Spleen (tissue), 11 donors: Measurements from ENCODE around the gene AGER. TPM values are rescaled to one million over a fixed set of nuclear protein-coding genes. Genes with fewer than 3 reads are reported as not detected.
A peak's percentile ranks its signal among the peaks of the same experiment; 100 is the strongest.
"Not testable (repeated sequence)": the region's sequence is repeated elsewhere in the genome, so short reads cannot be mapped to it uniquely, and the experiment has no call there.

Source experiments
- DNase-seq: peaks from one replicate; pipeline ENCODE4 v3.0.0-alpha.2; 2020
- H3K27ac ChIP-seq, 8 donors: fragments of 200-600 bp; sonication (generic) in 7 of 8; 1 replicate in 4 of 8; 2 replicates in 4 of 8; pipeline versions ENCODE4 v1.5.0 to v1.8.0; 2016 to 2021; ENCODE audit warnings: inconsistent platforms in 4 of 8, mild to moderate bottlenecking in 4 of 8, moderate library complexity in 1 of 8
- H3K27me3 ChIP-seq, 7 donors: fragments of 200-600 bp; sonication (generic) in 6 of 7; replicated peaks in 1 of 7; 1 replicate in 4 of 7; 2 replicates in 3 of 7; pipeline versions ENCODE4 v1.5.0 to v1.8.0; 2016 to 2021; ENCODE audit warnings: inconsistent platforms in 3 of 7, mild to moderate bottlenecking in 1 of 7
- H3K36me3 ChIP-seq, 6 donors: fragments of 200-600 bp; sonication (generic) in 5 of 6; 1 replicate in 4 of 6; 2 replicates in 2 of 6; pipeline versions ENCODE4 v1.5.0 to v1.8.0; 2016 to 2021; ENCODE audit warnings: inconsistent platforms in 2 of 6
- H3K4me1 ChIP-seq, 6 donors: fragments of 200-600 bp; sonication (generic) in 5 of 6; 1 replicate in 3 of 6; 2 replicates in 3 of 6; pipeline versions ENCODE4 v1.5.0 to v1.8.0; 2016 to 2021; ENCODE audit warnings: inconsistent platforms in 3 of 6
- H3K4me3 ChIP-seq, 8 donors: fragments of 200-600 bp; sonication (generic) in 7 of 8; 1 replicate in 4 of 8; 2 replicates in 4 of 8; pipeline versions ENCODE4 v1.5.0 to v1.8.0; 2016 to 2021; ENCODE audit warnings: inconsistent platforms in 4 of 8, mild to moderate bottlenecking in 4 of 8, moderate library complexity in 2 of 8
- H3K9me3 ChIP-seq, 8 donors: fragments of 200-600 bp; sonication (generic) in 7 of 8; 1 replicate in 4 of 8; 2 replicates in 4 of 8; pipeline versions ENCODE4 v1.5.0 to v1.8.0; 2016 to 2021; ENCODE audit warnings: inconsistent platforms in 4 of 8
- POLR2A ChIP-seq, 3 donors: fragments of 450-650 bp; IDR thresholded peaks; one replicate each; pipeline ENCODE4 v1.5.1; 2017; ENCODE audit warnings: antibody characterized with exemption in 3 of 3, mild to moderate bottlenecking in 1 of 3
- POLR2AphosphoS5 ChIP-seq, 3 donors: sonication (generic); formaldehyde crosslinking; IDR thresholded peaks; one replicate each; pipeline ENCODE4 v1.5.1; 2017; ENCODE audit warnings: antibody characterized with exemption in 3 of 3
- WGBS, 5 donors: extraction: QIAGEN DNeasy Blood & Tissue Kit in 3 of 5; methylation state at CpG; one replicate each; pipeline versions ENCODE4 v1.1.5 to v1.1.7; 2013 to 2018; 5-methylcytosine and 5-hydroxymethylcytosine counted together
- intact Hi-C: fragments of 100-400 bp; cut with DNase I; formaldehyde crosslinking; loops from one replicate; pipeline ENCODE4 v1.15.0; 2023; ENCODE audit warnings: low total_unique reads
- polyA plus RNA-seq, 3 donors: library from polyadenylated mRNA; stranded (reverse); fragments of 200-250 nt; gene quantifications; one replicate each; pipeline ENCODE4 v1.2.1, GENCODE V29; 2013
- total RNA-seq, 7 donors: library from RNA; depleted of rRNA in 3 of 7; stranded (reverse); fragments of >200 nt in 3 of 7; fragmentation: NEBNext Ultra II Directional in 4 of 7; extraction: Animal tissue kit (Norgen Biotek cat#: 25700) in 4 of 7; gene quantifications; one replicate each; pipeline versions ENCODE4 v1.1.0 to v1.2.1, GENCODE V29; 2016 to 2021
- TF ChIP-seq, protein P1 (sequence below), 11 experiments: fragments of 200-600 bp in 7 of 11; fragments of 450-650 bp in 4 of 11; sonication (generic) in 4 of 11; IDR thresholded peaks in 8 of 11; conservative IDR thresholded peaks in 3 of 11; 1 replicate in 7 of 11; 2 replicates in 4 of 11; pipeline versions ENCODE4 v1.4.0 to v1.8.0; 2016 to 2021; ENCODE audit warnings: antibody characterized with exemption in 11 of 11, inconsistent platforms in 4 of 11, mild to moderate bottlenecking in 1 of 11
- donor health status: healthy with polysubstance abuse.
- donor health status: DM: no; HTN: no; CAD: no; lungs with moderate emphysema.
- donor health status: DM: no; HTN: no; CAD: no.
- donor health status: Bipolar disorder and iron deficiency.
- donor health status: healthy.
- donor health status: DM: no; HTN: no; CAD: no.
- donor health status: DM: yes; HTN: yes; CAD: no.

Gene AGER
- total and polyA plus RNA-seq, 10 donors = 7.4 to 50.9 (median 23.2) TPM

DNA sequence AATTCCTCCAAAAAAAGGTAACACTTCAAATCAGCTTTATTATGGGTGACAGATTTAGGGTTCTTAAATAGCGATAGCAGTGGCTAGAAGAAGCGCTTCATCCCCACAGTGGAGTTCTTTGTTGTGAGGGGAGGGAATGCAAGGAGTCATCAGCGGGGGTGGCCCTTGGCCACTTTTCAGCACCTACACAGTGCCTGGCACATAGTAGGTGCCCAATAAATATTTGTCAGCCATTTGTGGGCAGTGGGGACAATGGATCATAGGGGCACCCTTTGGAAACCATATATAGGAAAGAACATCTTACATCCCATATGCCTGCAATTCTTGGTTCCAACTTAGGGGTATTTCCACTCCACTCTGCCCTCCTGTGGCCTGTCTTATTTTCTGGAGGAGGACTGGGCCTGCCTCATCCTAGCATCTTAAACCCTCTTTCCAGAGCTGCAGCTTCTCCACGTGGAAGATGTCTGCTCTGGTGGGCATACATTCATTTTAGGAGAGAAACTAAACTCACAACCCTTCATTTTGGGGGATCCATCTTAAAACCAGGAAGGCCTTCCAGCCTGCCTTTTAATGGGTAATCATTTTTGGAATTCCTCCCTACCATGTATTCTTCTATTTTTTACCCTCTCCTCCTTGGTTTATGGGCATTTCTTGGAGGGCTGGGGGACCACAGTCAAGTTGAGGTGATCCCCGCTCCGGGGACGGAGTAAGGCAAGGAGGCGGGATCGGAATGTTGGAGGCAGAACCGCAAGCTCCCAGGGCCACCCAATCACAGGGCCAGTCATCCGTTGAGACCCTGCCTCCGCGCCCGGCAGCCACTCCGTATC, 11.0 kb upstream of the AGER start:
- no peak for DNase-seq
- H3K27me3 ChIP-seq = no peaks in the 10 kb centered on the region
- peaks cover 0 to 8% (median 0%) of the 10 kb centered on the region in 6 donors for H3K36me3 ChIP-seq
- 16 to 18% (median 18%) methylated on average over 15 of the region's 15 CpGs for WGBS, 5 donors
- H3K4me1 ChIP-seq = peaks cover 39 to 67% (median 64%) of the 10 kb centered on the region in 6 donors
- TF ChIP-seq POLR2AphosphoS5 (IDR thresholded peaks at IDR 0.05) (peak in 1 of 3 donors; percentile 86), POLR2A (IDR thresholded peaks at IDR 0.05) (peak in 2 of 3 donors; percentile 37 to 66)
- TF ChIP-seq, protein P1, sequence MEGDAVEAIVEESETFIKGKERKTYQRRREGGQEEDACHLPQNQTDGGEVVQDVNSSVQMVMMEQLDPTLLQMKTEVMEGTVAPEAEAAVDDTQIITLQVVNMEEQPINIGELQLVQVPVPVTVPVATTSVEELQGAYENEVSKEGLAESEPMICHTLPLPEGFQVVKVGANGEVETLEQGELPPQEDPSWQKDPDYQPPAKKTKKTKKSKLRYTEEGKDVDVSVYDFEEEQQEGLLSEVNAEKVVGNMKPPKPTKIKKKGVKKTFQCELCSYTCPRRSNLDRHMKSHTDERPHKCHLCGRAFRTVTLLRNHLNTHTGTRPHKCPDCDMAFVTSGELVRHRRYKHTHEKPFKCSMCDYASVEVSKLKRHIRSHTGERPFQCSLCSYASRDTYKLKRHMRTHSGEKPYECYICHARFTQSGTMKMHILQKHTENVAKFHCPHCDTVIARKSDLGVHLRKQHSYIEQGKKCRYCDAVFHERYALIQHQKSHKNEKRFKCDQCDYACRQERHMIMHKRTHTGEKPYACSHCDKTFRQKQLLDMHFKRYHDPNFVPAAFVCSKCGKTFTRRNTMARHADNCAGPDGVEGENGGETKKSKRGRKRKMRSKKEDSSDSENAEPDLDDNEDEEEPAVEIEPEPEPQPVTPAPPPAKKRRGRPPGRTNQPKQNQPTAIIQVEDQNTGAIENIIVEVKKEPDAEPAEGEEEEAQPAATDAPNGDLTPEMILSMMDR (IDR thresholded peaks at IDR 0.05 in 8 of 11, conservative IDR thresholded peaks at IDR 0.05 in 3 of 11) = peak in 1 of 11 experiments; percentile 36
- H3K27ac ChIP-seq = peak overlapping the region; percentile 98 to 100 (median 100)
- no peaks in the 10 kb centered on the region for H3K9me3 ChIP-seq
- H3K4me3 ChIP-seq = peak overlapping the region; percentile 20 to 89 (median 48)
- intact Hi-C loops = loop anchor here (10.0 kb wide), 1 partner anchor 70 kb away; the partner anchor contains the start of gene ATF6B

DNA sequence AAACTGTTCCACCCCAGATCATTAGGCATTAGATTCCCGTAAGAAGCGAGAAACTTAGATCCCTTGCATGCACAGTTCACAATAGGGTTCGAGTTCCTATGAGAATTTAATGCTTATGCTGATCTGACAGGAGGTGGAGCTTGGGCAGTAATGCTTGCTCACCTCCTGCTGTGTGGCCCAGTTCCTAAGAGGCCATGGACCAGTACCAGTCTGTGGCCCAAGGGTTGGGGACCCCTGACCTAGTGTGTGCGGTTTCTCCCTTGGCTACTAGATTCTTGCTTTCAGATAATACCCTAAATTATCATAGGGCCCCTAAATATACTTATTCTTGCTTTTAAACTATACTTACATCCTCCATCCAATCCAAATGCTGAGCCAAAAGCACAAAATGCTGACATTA, 10.3 kb upstream of the AGER start:
- H3K4me1 ChIP-seq = peaks cover 39 to 69% (median 64%) of the 10 kb centered on the region in 6 donors
- no peaks in the 10 kb centered on the region for H3K27me3 ChIP-seq
- no peak for TF ChIP-seq POLR2AphosphoS5 (IDR thresholded peaks at IDR 0.05)
- no peak for TF ChIP-seq POLR2A (IDR thresholded peaks at IDR 0.05)
- TF ChIP-seq, protein P1 (IDR thresholded peaks at IDR 0.05 in 8 of 11, conservative IDR thresholded peaks at IDR 0.05 in 3 of 11) = no peak
- DNase-seq = no peak
- peak overlapping the region in 7 of 8 donors; percentile 98 to 100 (median 100) for H3K27ac ChIP-seq
- intact Hi-C loops = loop anchor here (10.0 kb wide), 1 partner anchor 70 kb away; the partner anchor contains the start of gene ATF6B
- H3K9me3 ChIP-seq = no peaks in the 10 kb centered on the region
- H3K36me3 ChIP-seq = peaks cover 0 to 8% (median 0%) of the 10 kb centered on the region in 6 donors
- WGBS, 5 donors = 91 to 98% (median 97%) methylated on average over 4 of the region's 4 CpGs
- peak overlapping the region in 2 of 8 donors; percentile 66 to 89 for H3K4me3 ChIP-seq

DNA sequence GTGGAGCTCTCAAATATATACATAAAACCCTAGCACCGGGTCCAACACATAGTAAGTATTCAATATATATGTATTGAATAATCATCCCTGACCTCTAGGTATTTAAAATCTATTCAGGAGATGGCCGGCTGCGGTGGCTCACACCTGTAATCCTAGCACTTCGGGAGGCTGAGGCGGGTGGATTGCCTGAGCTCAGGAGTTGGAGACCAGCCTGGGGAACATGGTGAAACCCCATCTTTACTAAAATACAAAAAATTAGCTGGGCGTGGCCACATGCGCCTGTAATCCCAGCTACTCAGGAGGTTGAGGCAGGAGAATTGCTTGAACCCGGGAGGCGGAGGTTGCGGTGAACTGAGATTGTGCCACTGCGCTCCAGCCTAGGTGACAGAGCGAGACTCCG, 9.0 kb upstream of the AGER start:
- Histone ChIP-seq H3K36me3 (peaks cover 0 to 12% (median 1%) of the 10 kb centered on the region in 6 donors), H3K27ac (peak overlapping the region; percentile 85 to 100 (median 98)), H3K4me1 (peaks cover 50 to 82% (median 76%) of the 10 kb centered on the region in 6 donors), H3K4me3 (peak overlapping the region in 7 of 8 donors; percentile 61 to 89 (median 73))
- H3K9me3 ChIP-seq, DNase-seq, H3K27me3 ChIP-seq: not testable (repeated sequence)
- 55 to 68% (median 62%) methylated on average over 13 of the region's 13 CpGs for WGBS, 5 donors
- intact Hi-C loops = loop anchor here (10.0 kb wide), 1 partner anchor 68 kb away; the partner anchor contains the start of gene ATF6B

DNA sequence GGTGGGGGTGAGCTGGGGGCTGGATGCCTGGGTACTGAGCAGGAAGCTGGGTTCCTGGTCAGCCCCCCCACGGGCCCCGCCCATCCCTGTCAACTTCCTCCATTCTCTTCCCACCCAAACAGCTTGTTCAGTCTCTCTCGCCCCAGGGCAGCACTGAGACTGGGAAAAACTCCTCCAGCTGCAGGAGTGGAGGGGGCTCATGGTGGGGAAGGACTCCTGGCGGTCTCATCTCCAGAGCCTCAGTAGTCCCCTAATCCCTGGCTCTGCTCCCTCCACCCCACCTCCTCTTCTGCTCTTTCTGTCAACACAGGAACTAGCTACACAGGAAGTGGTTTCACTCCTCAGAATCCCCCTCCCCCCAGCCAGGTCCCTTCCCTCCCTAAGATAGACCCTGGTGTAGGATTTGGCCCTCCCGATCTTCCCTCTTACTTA, 8.6 kb upstream of the AGER start, which contains the start of gene GPSM3:
GPSM3 (minus strand) TSS at position 36 of the 432 bp plus-strand sequence. CDS start 130 bp downstream, outside the sequence.
- Histone ChIP-seq H3K36me3 (peaks cover 0 to 17% (median 6%) of the 10 kb centered on the region in 6 donors), H3K9me3 (no peaks in the 10 kb centered on the region), H3K27ac (peak within 1 kb of the TSS; percentile 85 to 100 (median 98)), H3K4me3 (peak within 1 kb of the TSS; percentile 61 to 89 (median 73)), H3K27me3 (no peaks in the 10 kb centered on the region), H3K4me1 (peaks cover 55 to 87% (median 80%) of the 10 kb centered on the region in 6 donors)
- TF ChIP-seq POLR2AphosphoS5 (IDR thresholded peaks at IDR 0.05) (peak; percentile 59 to 84 (median 80)), POLR2A (IDR thresholded peaks at IDR 0.05) (peak in 2 of 3 donors; percentile 38 to 49)
- TF ChIP-seq, protein P1 (IDR thresholded peaks at IDR 0.05 in 8 of 11, conservative IDR thresholded peaks at IDR 0.05 in 3 of 11) = peak in 1 of 11 experiments; percentile 6
- intact Hi-C loops = loop anchor here (10.0 kb wide), 1 partner anchor 68 kb away; the partner anchor contains the start of gene ATF6B
- peak; percentile 95 for DNase-seq
- 0 to 2% (median 0%) methylated on average over 5 of the region's 5 CpGs for WGBS, 5 donors
